Measurements from ENCODE around the gene ALPL.

The ALPL gene

GRCh38 chr1:21584096-21584495, 74.9 kb downstream of the ALPL start:
- no peak for DNase-seq

GRCh38 chr1:21585037-21585436, 75.8 kb downstream of the ALPL start:
- DNase-seq: no peak

- DNase-seq: no peak
Observed at GRCh38 chr1:21586222-21586621, 77.0 kb downstream of the ALPL start.

GRCh38 chr1:21586846-21587601, 77.8 kb downstream of the ALPL start:
- no peak for DNase-seq

GRCh38 chr1:21587602-21587953, 78.4 kb downstream of the ALPL start:
- no peak for DNase-seq

GRCh38 chr1:21589618-21590017, 80.4 kb downstream of the ALPL start:
- no peak for DNase-seq

GRCh38 chr1:21590126-21590880, 81.1 kb downstream of the ALPL start:
- no peak for DNase-seq

- no peak for DNase-seq
Observed at GRCh38 chr1:21590934-21591333, 81.7 kb downstream of the ALPL start.

GRCh38 chr1:21592086-21592865, 83.1 kb downstream of the ALPL start:
- no peak for DNase-seq

- DNase-seq: no peak
Observed at GRCh38 chr1:21593231-21593630, 84.0 kb downstream of the ALPL start.

GRCh38 chr1:21594501-21594900, 85.3 kb downstream of the ALPL start:
- DNase-seq: no peak

GRCh38 chr1:21594935-21595897, 86.0 kb downstream of the ALPL start:
- no peak for DNase-seq

GRCh38 chr1:21596174-21596573, 87.0 kb downstream of the ALPL start:
- no peak for DNase-seq

GRCh38 chr1:21596628-21597027, 87.4 kb downstream of the ALPL start:
- no peak for DNase-seq

- DNase-seq: no peak
Observed at GRCh38 chr1:21597753-21598152, 88.5 kb downstream of the ALPL start.

- no peak for DNase-seq
Observed at GRCh38 chr1:21598417-21598816, 89.2 kb downstream of the ALPL start.

GRCh38 chr1:21598904-21599303, 89.7 kb downstream of the ALPL start:
- DNase-seq: no peak

- no peak for DNase-seq
Observed at GRCh38 chr1:21599402-21599801, 90.2 kb downstream of the ALPL start.

- DNase-seq: no peak
Observed at GRCh38 chr1:21601278-21602048, 92.2 kb downstream of the ALPL start.

- DNase-seq: no peak
Observed at GRCh38 chr1:21603177-21604138, 94.2 kb downstream of the ALPL start.

Data from cortex of kidney (tissue), 1 donor.